ENCODE results near the gene DNAJA4.

DNA sequence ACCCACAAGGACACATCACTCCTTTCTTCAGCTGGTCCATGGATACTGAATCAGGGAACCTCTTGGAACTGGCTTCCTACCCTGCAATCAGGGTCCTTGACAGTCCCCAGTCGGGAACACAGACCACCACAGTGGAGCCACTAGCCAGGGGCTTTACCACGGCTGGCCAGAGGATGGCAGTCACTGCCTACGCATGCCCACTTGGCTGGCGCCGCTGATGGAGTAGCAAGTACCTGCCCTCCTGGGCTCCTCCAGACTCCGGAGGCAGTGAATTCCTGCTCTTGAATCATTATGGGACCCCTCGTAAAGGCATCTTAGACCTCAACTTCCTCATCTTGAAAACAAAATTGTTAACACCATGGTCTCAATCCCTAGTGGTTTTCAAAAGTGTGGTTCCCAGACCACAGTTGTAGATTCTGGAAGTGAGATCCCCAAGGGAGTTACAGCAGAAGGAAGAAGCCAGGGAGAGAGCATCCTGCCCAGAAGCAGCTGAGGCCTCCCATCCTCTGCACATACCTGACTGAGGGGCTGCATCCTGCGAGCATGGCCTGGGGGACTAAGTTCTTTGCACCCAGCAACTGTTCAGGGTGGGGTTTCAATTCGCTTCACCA, 44.2 kb downstream of the DNAJA4 start:
- no peak for TF ChIP-seq POLR2A (IDR thresholded peaks at IDR 0.05; ENCODE audit: low read depth, low read length)
- no peak for TF ChIP-seq POLR2AphosphoS5 (IDR thresholded peaks at IDR 0.05; ENCODE audit: low read depth, low read length)
